Astrocyte (in vitro differentiated cells and primary cell): ENCODE data around the gene PSD4. TPM values are rescaled to one million over a fixed set of nuclear protein-coding genes. Genes with fewer than 3 reads are reported as not detected.

Experiments used
- DNase-seq: peaks from one replicate; pipeline ENCODE4 v3.0.0-alpha.2; 2010; ENCODE audit warnings: low read depth
- FAIRE-seq: peaks from 2 replicates; lab custom pipeline; 2011; peaks lifted over from hg19 to GRCh38; lab: Jason Lieb, UNC
- H2AFZ ChIP-seq: 2 replicates; pipeline ENCODE4 v1.6.0; 2012; ENCODE audit warnings: low read depth, low read length, inconsistent platforms
- H3K27ac ChIP-seq: 2 replicates; pipeline ENCODE4 v1.5.1; 2011; ENCODE audit warnings: low read depth, low read length, inconsistent platforms
- H3K27me3 ChIP-seq: 2 replicates; pipeline ENCODE4 v1.6.0; 2011; ENCODE audit warnings: low read length, inconsistent platforms; ENCODE audit not compliant: insufficient read depth
- H3K36me3 ChIP-seq: 2 replicates; pipeline ENCODE4 v1.5.1; 2011; ENCODE audit warnings: low read length, inconsistent platforms; ENCODE audit not compliant: insufficient read depth
- H3K4me1 ChIP-seq: 2 replicates; pipeline ENCODE4 v1.5.1; 2011; ENCODE audit warnings: low read length, inconsistent platforms; ENCODE audit not compliant: insufficient read depth
- H3K4me2 ChIP-seq: 2 replicates; pipeline ENCODE4 v1.6.0; 2012; ENCODE audit warnings: low read length, inconsistent platforms
- H3K4me3 ChIP-seq: 2 replicates; pipeline ENCODE4 v1.5.1; 2011; ENCODE audit warnings: low read depth, mild to moderate bottlenecking, low read length, inconsistent platforms; ENCODE audit not compliant: insufficient read depth
- H3K79me2 ChIP-seq: 2 replicates; pipeline ENCODE4 v1.6.0; 2012; ENCODE audit warnings: mild to moderate bottlenecking, low read length, inconsistent platforms; ENCODE audit not compliant: insufficient read depth
- H3K9ac ChIP-seq: 2 replicates; pipeline ENCODE4 v1.6.0; 2012; ENCODE audit warnings: mild to moderate bottlenecking, low read length, inconsistent platforms
- H3K9me3 ChIP-seq: 2 replicates; pipeline ENCODE4 v1.5.1; 2012; ENCODE audit warnings: low read depth, mild to moderate bottlenecking, low read length, inconsistent platforms; ENCODE audit not compliant: insufficient read depth
- H4K20me1 ChIP-seq: 2 replicates; pipeline ENCODE4 v1.6.0; 2012; ENCODE audit warnings: low read length, inconsistent platforms; ENCODE audit not compliant: insufficient read depth
- H3K27ac Mint-ChIP-seq: one replicate; pipeline ENCODE4 v1.8.0; 2021; ENCODE audit warnings: mild to moderate bottlenecking, mixed read lengths; ENCODE audit not compliant: unreplicated experiment
- H3K27me3 Mint-ChIP-seq: one replicate; pipeline ENCODE4 v1.8.0; 2021; ENCODE audit warnings: low read depth, mixed read lengths; ENCODE audit not compliant: unreplicated experiment
- H3K36me3 Mint-ChIP-seq: one replicate; pipeline ENCODE4 v1.8.0; 2021; ENCODE audit warnings: low read depth, mixed read lengths; ENCODE audit not compliant: unreplicated experiment
- H3K4me1 Mint-ChIP-seq: one replicate; pipeline ENCODE4 v1.8.0; 2021; ENCODE audit warnings: low read depth, mixed read lengths; ENCODE audit not compliant: unreplicated experiment
- H3K4me3 Mint-ChIP-seq: one replicate; pipeline ENCODE4 v1.8.0; 2021; ENCODE audit warnings: mild to moderate bottlenecking, moderate library complexity, mixed read lengths; ENCODE audit not compliant: unreplicated experiment
- H3K9me3 Mint-ChIP-seq: one replicate; pipeline ENCODE4 v1.8.0; 2021; ENCODE audit warnings: mild to moderate bottlenecking, mixed read lengths; ENCODE audit not compliant: unreplicated experiment
- CTCF ChIP-seq: IDR thresholded peaks from 2 replicates; pipeline ENCODE4 v1.5.1; 2011; ENCODE audit warnings: low read depth, mild to moderate bottlenecking, inconsistent platforms, low read length, moderate library complexity; ENCODE audit not compliant: insufficient read depth
- EZH2 ChIP-seq: IDR thresholded peaks from 2 replicates; pipeline ENCODE4 v1.6.1; 2012; ENCODE audit warnings: mild to moderate bottlenecking, low read length, inconsistent platforms; ENCODE audit not compliant: insufficient read depth
- total RNA-seq: library from RNA; stranded (reverse); gene quantifications from 2 replicates; pipeline ENCODE4 v1.2.1, GENCODE V29; 2021

Gene PSD4
- total RNA-seq, 1 donor from 2014 or later: 4.0 TPM

GRCh38 chr2:113156278-113157117, 17.3 kb upstream of the PSD4 start:
- Mint-ChIP-seq H3K27ac (no peak overlapping the region), H3K27me3 (peaks cover 14% of the 10 kb centered on the region), H3K4me3 (peak overlapping the region; percentile 68), H3K4me1 (peaks cover 8% of the 10 kb centered on the region), H3K36me3 (no peaks in the 10 kb centered on the region), H3K9me3 (no peaks in the 10 kb centered on the region)
- peak overlapping the region; percentile 52 for H3K9ac ChIP-seq
- H3K79me2 ChIP-seq: no peaks in the 10 kb centered on the region
- no peak overlapping the region for H3K27ac ChIP-seq
- H4K20me1 ChIP-seq: no peaks in the 10 kb centered on the region
- peak overlapping the region; percentile 69 for H2AFZ ChIP-seq
- no peak for DNase-seq
- peaks cover 20% of the 10 kb centered on the region for H3K4me1 ChIP-seq
- no peaks in the 10 kb centered on the region for H3K36me3 ChIP-seq
- TF ChIP-seq CTCF (no peak), EZH2 (no peak)
- no peaks in the 10 kb centered on the region for H3K27me3 ChIP-seq
- H3K4me3 ChIP-seq: peak overlapping the region; percentile 45
- H3K9me3 ChIP-seq: no peaks in the 10 kb centered on the region
- no peak for FAIRE-seq
- peak overlapping the region; percentile 87 for H3K4me2 ChIP-seq

- peak overlapping the region; percentile 87 for H3K4me2 ChIP-seq
- H3K4me1 ChIP-seq: peaks cover 20% of the 10 kb centered on the region
- no peaks in the 10 kb centered on the region for H4K20me1 ChIP-seq
- FAIRE-seq: no peak
- no peaks in the 10 kb centered on the region for H3K9me3 ChIP-seq
- peak overlapping the region; percentile 58 for H3K27ac ChIP-seq
- Mint-ChIP-seq H3K27me3 (peaks cover 14% of the 10 kb centered on the region), H3K27ac (no peak overlapping the region), H3K36me3 (no peaks in the 10 kb centered on the region), H3K4me3 (peak overlapping the region; percentile 88), H3K4me1 (peaks cover 8% of the 10 kb centered on the region), H3K9me3 (no peaks in the 10 kb centered on the region)
- TF ChIP-seq EZH2 (no peak), CTCF (no peak)
- peak; percentile 10 for DNase-seq
- peak overlapping the region; percentile 69 for H3K4me3 ChIP-seq
- no peaks in the 10 kb centered on the region for H3K36me3 ChIP-seq
- no peaks in the 10 kb centered on the region for H3K79me2 ChIP-seq
- H3K27me3 ChIP-seq: no peaks in the 10 kb centered on the region
- peak overlapping the region; percentile 82 for H3K9ac ChIP-seq
- H2AFZ ChIP-seq: peak overlapping the region; percentile 92
These were observed 16.5 kb upstream of the PSD4 start for GRCh38 chr2:113157118-113157896.
